HAP-1 (cell line): ENCODE results near the gene RAD18.

ENCODE experiments used
- DNase-seq, 2 experiments: peaks; one replicate each; pipeline ENCODE4 v3.0.0-alpha.2; 2016 to 2020; ENCODE audit warnings: low spot score in 2 of 2
- H3K27me3 ChIP-seq: fragments of 250-450 bp; sonication (Bioruptor Pico); 2 replicates; pipeline ENCODE4 v1.5.1; 2020; ENCODE audit warnings: low read depth, mild to moderate bottlenecking, moderate library complexity
- H3K36me3 ChIP-seq: fragments of 250-450 bp; sonication (Bioruptor Pico); replicated peaks from 2 replicates; pipeline ENCODE4 v1.5.1; 2020; ENCODE audit warnings: mild to moderate bottlenecking
- H3K4me1 ChIP-seq: fragments of 250-450 bp; sonication (Bioruptor Pico); 2 replicates; pipeline ENCODE4 v1.5.1; 2020; ENCODE audit warnings: mild to moderate bottlenecking
- H3K4me3 ChIP-seq: fragments of 250-450 bp; sonication (Bioruptor Pico); 2 replicates; pipeline ENCODE4 v1.5.1; 2020; ENCODE audit warnings: mild to moderate bottlenecking, moderate library complexity
- H3K9me3 ChIP-seq: fragments of 250-450 bp; sonication (Bioruptor Pico); 2 replicates; pipeline ENCODE4 v1.5.1; 2020; ENCODE audit warnings: mild to moderate bottlenecking, moderate library complexity
- in situ Hi-C: fragments of 300-500 bp; cut with MboI; formaldehyde crosslinking; loops from 3 replicates; pipeline ENCODE4 v1.14.3; 2020; ENCODE audit warnings: low sequenced_read_pairs, inconsistent platforms, mixed read lengths

The RAD18 gene

GRCh38 chr3:8981296-8981695, 18.0 kb upstream of the RAD18 start:
- Histone ChIP-seq H3K36me3 (no peaks in the 10 kb centered on the region), H3K4me1 (no peaks in the 10 kb centered on the region), H3K4me3 (no peak overlapping the region), H3K9me3 (no peaks in the 10 kb centered on the region), H3K27me3 (peaks cover 9% of the 10 kb centered on the region)
- no peak for DNase-seq
- in situ Hi-C loops: no loop called here

- no peaks in the 10 kb centered on the region for H3K4me1 ChIP-seq
- no peaks in the 10 kb centered on the region for H3K36me3 ChIP-seq
- in situ Hi-C loops: no loop called here
- DNase-seq: no peak
- no peaks in the 10 kb centered on the region for H3K9me3 ChIP-seq
- no peak overlapping the region for H3K4me3 ChIP-seq
- H3K27me3 ChIP-seq: peaks cover 9% of the 10 kb centered on the region
Measured at GRCh38 chr3:8980756-8981257, 17.5 kb upstream of the RAD18 start.

- in situ Hi-C loops: no loop called here
- no peak overlapping the region for H3K4me3 ChIP-seq
- no peak for DNase-seq
Measured at GRCh38 chr3:8979262-8979661, 16.0 kb upstream of the RAD18 start.

GRCh38 chr3:8978551-8978950, 15.3 kb upstream of the RAD18 start:
- Histone ChIP-seq H3K36me3 (no peaks in the 10 kb centered on the region), H3K4me1 (no peaks in the 10 kb centered on the region), H3K9me3 (no peaks in the 10 kb centered on the region), H3K27me3 (peaks cover 9% of the 10 kb centered on the region), H3K4me3 (no peak overlapping the region)
- in situ Hi-C loops: no loop called here
- DNase-seq: no peak

More at GRCh38 chr3:8979262-8979661, 16.0 kb upstream of the RAD18 start:
- no peaks in the 10 kb centered on the region for H3K4me1 ChIP-seq
- no peaks in the 10 kb centered on the region for H3K36me3 ChIP-seq
- H3K9me3 ChIP-seq: no peaks in the 10 kb centered on the region
- H3K27me3 ChIP-seq: peaks cover 9% of the 10 kb centered on the region

- Histone ChIP-seq H3K27me3 (peaks cover 9% of the 10 kb centered on the region), H3K36me3 (no peaks in the 10 kb centered on the region), H3K4me3 (no peak overlapping the region), H3K4me1 (no peaks in the 10 kb centered on the region), H3K9me3 (no peaks in the 10 kb centered on the region)
- DNase-seq: no peak
- in situ Hi-C loops: no loop called here
Measured at GRCh38 chr3:8976540-8977182, 13.4 kb upstream of the RAD18 start.

GRCh38 chr3:8975081-8976020, 12.1 kb upstream of the RAD18 start:
- no peak overlapping the region for H3K4me3 ChIP-seq
- no peaks in the 10 kb centered on the region for H3K36me3 ChIP-seq
- no peaks in the 10 kb centered on the region for H3K4me1 ChIP-seq
- no peaks in the 10 kb centered on the region for H3K27me3 ChIP-seq
- in situ Hi-C loops: no loop called here
- H3K9me3 ChIP-seq: no peaks in the 10 kb centered on the region
- DNase-seq: no peak

GRCh38 chr3:8974458-8974857, 11.2 kb upstream of the RAD18 start:
- Histone ChIP-seq H3K4me1 (no peaks in the 10 kb centered on the region), H3K4me3 (no peak overlapping the region), H3K27me3 (peaks cover 3% of the 10 kb centered on the region; the same call in 1 of the 2 replicates), H3K9me3 (no peaks in the 10 kb centered on the region), H3K36me3 (no peaks in the 10 kb centered on the region)
- in situ Hi-C loops: loop anchor here (5.0 kb wide), 2 partner anchors 93 to 328 kb away; no protein-coding TSS in a partner anchor
- DNase-seq: no peak

- Histone ChIP-seq H3K36me3 (no peaks in the 10 kb centered on the region), H3K27me3 (peaks cover 15% of the 10 kb centered on the region), H3K4me3 (no peak overlapping the region), H3K4me1 (no peaks in the 10 kb centered on the region), H3K9me3 (no peaks in the 10 kb centered on the region)
- in situ Hi-C loops: loop anchor here (5.0 kb wide), 2 partner anchors 95 to 330 kb away; no protein-coding TSS in a partner anchor
- DNase-seq: peak; percentile 23 to 60
Measured at GRCh38 chr3:8972639-8973038, 9.4 kb upstream of the RAD18 start.

GRCh38 chr3:8970971-8971589, 7.8 kb upstream of the RAD18 start:
- Histone ChIP-seq H3K4me3 (no peak overlapping the region), H3K27me3 (peaks cover 15% of the 10 kb centered on the region), H3K9me3 (no peaks in the 10 kb centered on the region), H3K36me3 (no peaks in the 10 kb centered on the region), H3K4me1 (no peaks in the 10 kb centered on the region)
- DNase-seq: peak; percentile 44 to 75
- in situ Hi-C loops: loop anchor here (5.0 kb wide), 2 partner anchors 96 to 331 kb away; no protein-coding TSS in a partner anchor

GRCh38 chr3:8969241-8969640, 6.0 kb upstream of the RAD18 start:
- Histone ChIP-seq H3K4me1 (no peaks in the 10 kb centered on the region), H3K4me3 (no peak overlapping the region), H3K9me3 (no peaks in the 10 kb centered on the region), H3K27me3 (peaks cover 15% of the 10 kb centered on the region), H3K36me3 (no peaks in the 10 kb centered on the region)
- no peak for DNase-seq
- in situ Hi-C loops: no loop called here

GRCh38 chr3:8968375-8968882, 5.2 kb upstream of the RAD18 start:
- no peaks in the 10 kb centered on the region; the same call in 1 of the 2 replicates for H3K4me1 ChIP-seq
- H3K27me3 ChIP-seq: peaks cover 15% of the 10 kb centered on the region
- no peak for DNase-seq
- no peaks in the 10 kb centered on the region for H3K9me3 ChIP-seq
- in situ Hi-C loops: no loop called here
- no peaks in the 10 kb centered on the region for H3K36me3 ChIP-seq
- H3K4me3 ChIP-seq: no peak overlapping the region

- Histone ChIP-seq H3K9me3 (no peaks in the 10 kb centered on the region), H3K27me3 (peaks cover 15% of the 10 kb centered on the region), H3K4me1 (no peaks in the 10 kb centered on the region; the same call in 1 of the 2 replicates), H3K36me3 (no peaks in the 10 kb centered on the region), H3K4me3 (no peak overlapping the region)
- in situ Hi-C loops: no loop called here
- DNase-seq: no peak
Measured at GRCh38 chr3:8967553-8967952, 4.3 kb upstream of the RAD18 start.

GRCh38 chr3:8966820-8967348, 3.6 kb upstream of the RAD18 start:
- in situ Hi-C loops: no loop called here
- Histone ChIP-seq H3K4me3 (no peak overlapping the region), H3K27me3 (peaks cover 15% of the 10 kb centered on the region), H3K36me3 (no peaks in the 10 kb centered on the region), H3K4me1 (no peaks in the 10 kb centered on the region; the same call in 1 of the 2 replicates), H3K9me3 (no peaks in the 10 kb centered on the region)
- DNase-seq: no peak
